Gastroesophageal sphincter (tissue), 3 donors: ENCODE results near the gene CACNA1C.

Experiments used
- CTCF ChIP-seq, 4 experiments: fragments of 200-600 bp in 2 of 4; fragments of 450-650 bp in 2 of 4; sonication (generic) in 1 of 4; IDR thresholded peaks; one replicate each; pipeline ENCODE4 v1.5.1; 2017 to 2019; ENCODE audit warnings: antibody characterized with exemption in 4 of 4, mild to moderate bottlenecking in 2 of 4, moderate library complexity in 2 of 4
- EP300 ChIP-seq: sonication (generic); formaldehyde crosslinking; IDR thresholded peaks from one replicate; pipeline ENCODE4 v1.6.1; 2017; ENCODE audit warnings: antibody characterized with exemption, mild to moderate bottlenecking
- POLR2A ChIP-seq, 2 donors: fragments of 450-650 bp; IDR thresholded peaks; one replicate each; pipeline ENCODE4 v1.6.1; 2017; ENCODE audit warnings: antibody characterized with exemption in 2 of 2, mild to moderate bottlenecking in 2 of 2, moderate library complexity in 1 of 2
- POLR2AphosphoS5 ChIP-seq: sonication (generic); formaldehyde crosslinking; IDR thresholded peaks from one replicate; pipeline ENCODE4 v1.6.1; 2017; ENCODE audit warnings: antibody characterized with exemption

DNA sequence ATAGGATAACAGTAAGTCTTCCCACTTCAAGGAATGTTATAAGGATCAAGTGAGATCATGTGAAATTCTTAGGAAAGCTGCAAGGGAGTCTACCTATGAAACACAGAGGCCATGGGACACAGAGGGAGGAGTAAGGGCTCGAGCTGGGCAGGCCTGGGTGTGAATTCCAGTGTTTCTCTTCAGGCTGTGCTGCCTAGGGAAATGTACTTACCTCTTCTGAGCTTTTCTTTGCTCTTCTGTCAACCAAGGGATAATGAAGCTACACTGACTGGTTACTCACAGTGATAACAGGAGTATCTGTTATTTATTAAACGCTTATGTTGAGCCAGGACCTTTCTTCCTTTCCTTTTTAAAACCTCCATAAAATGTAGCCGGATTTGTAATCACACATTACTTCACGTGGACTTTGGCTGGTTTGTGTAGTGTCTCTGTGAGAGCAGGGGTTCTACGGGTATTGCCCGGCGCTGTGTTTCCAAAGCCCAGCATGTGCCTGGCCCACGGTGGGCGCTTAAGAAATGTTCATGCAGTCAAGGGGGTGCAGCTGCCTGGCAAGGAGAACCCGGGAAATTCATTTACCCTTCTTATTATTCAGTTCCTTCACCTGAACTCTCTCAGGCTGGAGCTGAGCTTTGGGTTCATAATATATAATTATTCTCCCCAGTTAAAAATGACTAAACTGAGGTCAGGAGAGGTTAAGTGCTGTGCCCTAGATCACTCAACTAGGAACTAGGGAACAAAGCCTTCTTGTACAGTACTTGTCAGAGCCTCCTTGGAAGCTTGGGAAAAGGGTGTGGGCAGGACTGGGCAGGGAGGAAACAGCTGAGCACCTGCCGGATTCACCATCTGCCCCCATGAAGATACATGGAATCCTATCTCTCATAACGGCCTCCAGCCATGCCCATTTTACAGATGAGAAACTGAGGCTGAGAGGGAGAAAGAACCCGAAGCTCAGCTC is 214.2 kb downstream of the CACNA1C start:
- TF ChIP-seq CTCF (IDR thresholded peaks at IDR 0.05) (no peak), POLR2A (IDR thresholded peaks at IDR 0.05) (no peak), EP300 (no peak), POLR2AphosphoS5 (no peak)
